Eye (tissue), 1 donor: Measurements from ENCODE around the gene CALCOCO1.
"Not testable (repeated sequence)": the region's sequence is repeated elsewhere in the genome, so short reads cannot be mapped to it uniquely, and the experiment has no call there.

ENCODE experiments used
- DNase-seq: peaks from one replicate; pipeline ENCODE4 v3.0.0-alpha.2; 2015

The CALCOCO1 gene

DNA sequence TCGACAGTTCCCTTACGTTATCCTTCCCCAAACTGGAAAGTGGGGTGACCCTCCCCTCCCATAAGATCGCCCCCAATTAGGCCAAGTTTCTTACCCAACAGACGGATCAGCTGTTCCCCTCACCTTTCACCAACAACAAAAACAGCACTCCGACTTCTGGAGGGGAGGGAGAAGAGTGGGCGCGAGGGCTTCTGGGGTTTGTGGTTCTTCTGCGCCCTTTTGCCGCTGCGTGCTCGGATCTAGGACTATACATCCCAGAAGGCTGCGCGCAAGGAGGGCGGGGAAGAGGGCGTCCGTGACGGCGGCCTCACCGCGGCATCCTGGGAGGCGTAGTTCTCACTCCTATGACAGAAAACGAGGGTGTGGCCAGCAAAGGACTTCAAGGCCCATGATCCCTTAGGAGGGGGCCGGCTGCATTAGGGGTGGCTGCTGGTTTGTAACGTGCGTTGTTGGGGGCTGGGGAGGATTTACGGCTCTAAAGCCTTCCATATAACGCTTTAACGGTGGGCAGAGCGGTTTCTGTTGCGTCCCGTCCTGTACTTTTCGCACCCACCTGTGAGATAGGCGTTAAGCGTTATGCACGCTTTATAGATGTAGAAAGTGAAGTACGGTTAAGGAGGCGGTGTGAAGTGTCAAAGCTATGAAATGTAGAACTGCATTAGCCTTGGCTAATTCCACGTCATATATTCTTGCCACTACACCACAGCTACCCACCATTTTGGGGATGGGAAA is at the start of gene CALCOCO1:
TSS of gene CALCOCO1 (minus strand) at position 143 of the 732 bp plus-strand sequence. CDS start 2,210 bp downstream, outside the sequence.
- DNase-seq, result peak; percentile 99

DNA sequence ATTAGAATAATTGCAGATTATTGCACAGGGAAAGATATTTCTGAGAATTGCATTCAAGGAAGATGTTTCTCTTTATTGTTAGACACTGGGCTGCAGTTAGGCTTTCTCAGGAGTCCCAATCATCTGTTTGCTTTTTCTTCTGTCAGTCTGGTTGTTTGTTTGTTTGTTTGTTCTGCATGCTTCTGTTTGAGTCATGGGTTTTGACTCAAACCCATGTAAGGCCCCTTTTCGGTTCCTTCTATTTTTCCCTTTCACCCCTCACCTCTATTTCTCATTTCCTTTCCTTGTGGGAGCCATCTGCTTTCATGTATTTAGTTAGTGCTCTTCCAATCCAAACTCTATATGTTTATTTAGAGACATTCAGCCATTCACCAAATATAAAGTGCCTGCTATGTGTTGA is 49.6 kb upstream of the CALCOCO1 start:
- DNase-seq, result no peak

DNA sequence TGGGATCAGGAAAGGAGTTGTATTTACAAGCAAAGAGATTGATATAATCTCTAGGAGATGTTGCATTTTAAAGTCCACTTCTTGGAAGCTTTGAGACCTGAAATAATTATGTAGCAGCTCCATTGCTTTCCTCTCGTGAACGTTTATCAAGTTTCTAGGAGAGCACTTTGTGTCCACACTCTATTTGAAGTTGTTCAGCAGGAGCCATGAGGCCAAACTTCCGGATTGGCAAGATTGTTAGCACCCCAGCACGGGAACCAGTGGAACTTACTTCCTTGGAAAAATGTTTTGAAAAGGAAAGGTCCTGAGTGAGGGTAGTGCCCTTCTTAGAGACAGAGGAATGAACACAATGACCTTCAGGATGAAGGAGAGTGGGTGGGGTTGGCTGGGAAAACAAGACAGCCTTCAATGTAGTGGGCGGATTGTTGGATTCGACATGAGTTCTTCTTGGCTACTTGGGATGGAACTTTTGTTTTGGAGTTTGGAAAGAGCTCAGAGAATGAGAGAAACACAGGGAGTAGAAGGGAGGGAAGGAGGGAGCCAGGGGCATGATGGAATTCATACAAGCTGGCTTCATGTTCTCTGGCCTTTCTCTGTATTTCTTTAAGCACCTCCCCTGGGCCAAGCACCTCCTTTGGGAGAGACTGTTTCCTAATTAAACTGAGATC is 48.4 kb upstream of the CALCOCO1 start:
- no peak for DNase-seq

GRCh38 chr12:53770281-53770680 is 43.0 kb upstream of the CALCOCO1 start:
- DNase-seq, result no peak

DNA sequence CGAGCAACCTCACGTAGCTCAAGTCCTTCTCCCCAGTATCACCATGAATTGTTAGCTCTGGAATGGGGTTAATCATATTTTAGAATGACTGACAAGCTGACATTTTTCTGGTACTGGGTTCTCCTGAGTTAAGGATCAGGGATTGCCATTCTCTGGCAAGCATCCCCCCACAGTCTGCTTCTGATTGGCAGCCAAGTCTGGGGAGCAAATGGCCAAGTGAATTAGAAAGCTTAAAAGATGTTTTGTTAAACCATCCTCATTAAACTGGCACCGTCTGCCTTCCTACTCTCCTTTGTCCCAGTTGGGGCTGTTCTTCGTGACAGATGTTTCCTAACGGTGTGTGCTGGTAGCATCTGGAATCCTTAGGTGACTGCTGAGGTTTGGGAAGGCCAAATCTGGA is 41.7 kb upstream of the CALCOCO1 start:
- no peak for DNase-seq

GRCh38 chr12:53766881-53767280 is 39.6 kb upstream of the CALCOCO1 start:
- no peak for DNase-seq

- DNase-seq, result no peak
Measured at GRCh38 chr12:53765891-53766290, 38.6 kb upstream of the CALCOCO1 start.

DNA sequence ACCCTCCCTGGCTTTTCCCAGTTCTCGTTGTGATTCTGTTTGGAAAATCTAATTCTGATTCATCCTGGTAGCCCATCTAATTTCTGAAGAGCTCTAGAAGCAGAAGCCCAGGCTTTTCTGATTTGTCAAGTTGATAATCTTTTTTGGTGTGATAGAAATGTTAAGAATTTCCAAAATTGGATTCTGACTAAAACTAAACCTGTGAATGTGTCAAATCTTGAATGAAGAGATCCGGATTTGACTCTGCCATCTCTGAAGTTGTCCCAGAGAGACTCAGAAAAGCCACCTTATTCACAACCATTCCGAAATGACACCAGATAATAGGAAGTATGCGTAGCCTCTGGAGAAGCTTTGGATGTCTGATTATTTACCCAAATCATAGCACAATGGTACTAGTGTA is 37.4 kb upstream of the CALCOCO1 start:
- no peak for DNase-seq

- not testable (repeated sequence) for DNase-seq
Measured at GRCh38 chr12:53762793-53763192, 35.5 kb upstream of the CALCOCO1 start.

GRCh38 chr12:53761306-53761705 is 34.1 kb upstream of the CALCOCO1 start:
- DNase-seq, result no peak

DNA sequence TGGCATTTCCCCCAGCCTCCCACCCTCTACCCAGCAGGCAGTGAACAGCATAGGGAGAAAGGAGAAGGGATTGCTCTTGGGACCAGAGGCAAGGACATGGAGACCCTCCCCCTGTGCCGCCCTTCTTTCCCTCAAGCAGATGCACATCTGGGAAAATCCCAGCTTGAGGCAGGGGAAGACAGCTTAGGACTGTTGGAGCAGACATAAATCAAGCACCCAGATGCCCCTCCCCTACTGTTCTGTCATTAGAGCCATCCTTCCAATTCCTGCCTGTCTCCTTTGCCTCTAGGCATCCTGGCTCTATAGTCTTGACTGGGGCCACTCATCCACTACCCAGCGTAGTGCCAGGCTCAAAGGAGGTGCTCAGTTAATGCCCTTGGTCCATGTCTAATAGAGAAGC is 32.0 kb upstream of the CALCOCO1 start:
- peak; percentile 49 for DNase-seq

- DNase-seq, result no peak
Measured at GRCh38 chr12:53758730-53759103, 31.5 kb upstream of the CALCOCO1 start.

DNA sequence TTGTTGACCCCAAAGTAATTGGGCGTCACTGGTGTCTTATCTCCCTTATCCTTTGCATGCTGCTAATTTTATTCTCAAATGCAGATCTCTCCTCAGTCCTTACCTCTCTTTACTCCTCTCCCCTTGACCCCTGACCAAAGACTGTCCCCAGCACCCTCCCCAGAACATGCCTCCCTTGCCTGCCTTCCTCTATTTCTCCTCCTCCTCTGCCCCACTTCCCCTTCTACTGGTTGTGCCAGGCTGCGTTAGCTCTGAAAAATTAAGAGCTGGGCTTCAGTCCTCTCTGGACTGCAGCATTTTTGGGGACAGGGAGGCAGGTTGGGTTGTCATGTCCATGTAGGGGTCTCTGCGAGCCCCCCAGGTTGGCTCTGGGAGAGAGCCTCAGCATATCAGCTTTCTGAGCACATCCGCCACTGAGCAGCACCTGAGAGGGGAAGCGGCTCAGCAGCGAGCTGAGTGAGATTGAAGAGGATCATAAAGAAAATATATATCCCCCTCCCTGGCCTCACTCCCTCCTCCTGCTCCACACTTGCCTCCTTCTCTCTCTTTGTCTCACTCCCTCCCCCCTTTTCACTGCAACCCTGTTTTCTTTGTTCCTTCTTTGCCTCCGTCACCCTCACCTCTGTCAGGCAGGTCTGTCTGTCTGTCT is 31.0 kb upstream of the CALCOCO1 start:
- no peak for DNase-seq

GRCh38 chr12:53757101-53757770 is 30.0 kb upstream of the CALCOCO1 start:
- peak; percentile 97 for DNase-seq

- no peak for DNase-seq
Measured at GRCh38 chr12:53756300-53757100, 29.2 kb upstream of the CALCOCO1 start.

GRCh38 chr12:53755893-53756292 is 28.6 kb upstream of the CALCOCO1 start:
- peak; percentile 27 for DNase-seq

- DNase-seq, result peak; percentile 43
Measured at GRCh38 chr12:53755451-53755891, 28.2 kb upstream of the CALCOCO1 start.

DNA sequence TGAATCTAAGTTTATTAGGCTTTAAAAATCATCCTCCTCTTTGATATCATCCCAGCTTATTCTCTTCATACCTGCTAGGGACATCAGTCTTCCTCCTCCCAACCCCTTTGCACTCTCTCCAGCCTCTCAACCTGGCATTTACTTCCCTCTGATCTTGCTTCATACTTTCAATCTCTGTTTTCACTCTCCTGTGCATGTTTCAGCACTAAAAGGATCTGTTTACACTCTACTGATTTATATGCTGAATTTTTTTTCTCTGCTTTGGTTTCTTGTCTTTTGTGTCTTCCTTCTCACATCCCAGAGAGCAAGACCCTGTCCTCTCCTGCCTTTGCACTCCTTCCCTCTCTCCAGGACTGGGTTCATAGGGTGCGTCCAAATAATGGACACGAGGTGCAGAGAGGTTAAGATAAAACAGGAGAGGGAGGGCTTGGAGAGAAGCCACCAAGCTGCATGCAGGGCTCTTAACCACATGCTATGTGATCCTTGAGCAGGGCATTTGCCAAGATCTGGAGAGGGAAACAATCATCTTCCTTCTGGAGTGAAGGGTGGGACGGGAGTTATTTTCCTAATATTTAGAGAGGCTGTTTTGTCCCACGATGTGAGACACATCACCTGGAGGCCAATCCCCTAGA is 27.5 kb upstream of the CALCOCO1 start:
- DNase-seq, result peak; percentile 61

DNA sequence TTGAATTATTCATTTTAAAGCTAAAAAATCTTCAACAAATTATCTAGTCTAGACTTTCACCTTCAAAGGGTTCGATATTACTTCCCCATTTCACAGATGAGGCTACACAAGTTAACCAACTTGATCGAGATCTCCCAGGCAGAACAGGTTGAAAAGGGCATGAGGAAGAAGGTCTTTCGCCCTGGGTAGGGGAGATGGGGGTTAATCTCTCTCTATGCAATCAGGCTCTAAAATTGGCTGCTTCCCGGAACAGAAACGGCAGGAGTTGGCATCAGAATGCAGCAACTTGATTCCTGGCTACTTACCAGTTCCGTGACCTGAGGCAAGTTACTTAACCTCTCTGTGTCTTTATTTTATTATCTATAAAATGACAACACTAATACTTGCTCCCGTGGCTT is 26.9 kb upstream of the CALCOCO1 start:
- DNase-seq, result no peak

- peak; percentile 92 for DNase-seq
Measured at GRCh38 chr12:53752621-53753020, 25.4 kb upstream of the CALCOCO1 start.

DNA sequence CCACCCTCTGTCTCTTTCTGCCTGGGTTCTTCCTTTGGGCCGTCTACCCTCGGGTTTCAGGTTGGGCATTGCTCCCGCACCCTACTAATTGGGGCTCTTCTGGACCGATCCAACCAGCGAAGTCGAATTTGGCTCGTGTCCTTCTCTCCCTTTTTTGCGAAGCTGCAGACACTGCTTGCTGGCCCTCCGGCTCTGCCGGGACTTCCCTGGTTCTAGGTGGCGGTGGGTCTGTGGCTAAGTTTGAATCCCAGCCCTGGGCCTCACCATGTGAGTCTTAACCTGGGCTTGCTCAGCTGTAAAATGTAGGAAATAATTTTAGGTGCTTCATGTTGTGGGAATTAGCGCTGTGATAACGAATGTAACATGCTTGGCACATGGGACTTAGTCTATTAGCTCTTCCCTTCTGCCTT is 24.9 kb upstream of the CALCOCO1 start:
- DNase-seq, result no peak
